NCI-H1436 treated with DMSO at 0.1 percent for 48 hours (cell line): ENCODE results near the gene TOMM22.

Experiments
- DNase-seq: peaks from one replicate; lab custom pipeline; 2025; lab: John Stamatoyannopoulos, UW

The TOMM22 gene

DNA sequence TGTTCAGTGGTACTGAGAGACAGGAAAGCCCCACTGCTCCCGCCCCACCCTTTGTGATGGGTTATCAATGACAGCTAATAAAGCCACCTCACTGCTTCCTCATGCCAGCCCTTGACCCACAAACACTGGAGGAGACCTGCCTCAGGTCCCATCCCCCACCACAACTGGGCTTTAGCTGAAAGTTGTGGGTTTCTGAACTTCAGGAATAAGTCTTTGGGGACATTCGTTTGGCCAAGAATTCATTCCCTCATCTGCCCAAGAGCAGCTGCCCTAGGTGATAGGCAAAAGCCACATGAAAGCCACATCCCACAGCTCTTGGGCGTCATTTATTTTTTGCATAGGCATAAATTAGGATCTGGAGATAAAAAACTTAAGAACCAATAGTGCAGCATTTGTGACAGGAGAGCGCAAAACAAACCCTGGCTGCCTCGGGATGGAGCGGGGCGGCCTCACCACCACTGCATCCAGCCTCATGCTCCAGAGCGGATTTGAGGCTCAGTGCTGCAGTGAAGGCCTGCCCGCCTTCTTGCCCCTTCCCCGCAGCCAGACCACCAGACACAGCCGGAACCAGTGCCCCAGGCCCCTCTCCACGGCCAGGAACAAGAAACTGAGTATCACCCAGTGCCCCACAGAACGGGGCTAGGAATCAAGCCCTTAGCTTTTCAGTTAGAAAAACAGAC lies 52.8 kb downstream of the TOMM22 start:
- no peak for DNase-seq
